Tibial artery (tissue), 4 donors: Measurements from ENCODE around the gene SNAPC4.

Source experiments
- DNase-seq, 2 donors: peaks; one replicate each; pipeline ENCODE4 v3.0.0-alpha.2; 2019
- H3K27ac ChIP-seq, 2 donors: fragments of 200-600 bp; sonication (generic) in 1 of 2; 1 replicate in 1 of 2; 2 replicates in 1 of 2; pipeline ENCODE4 v1.5.1; 2018 to 2019; ENCODE audit warnings: mild to moderate bottlenecking in 1 of 2
- H3K27me3 ChIP-seq, 2 donors: fragments of 200-600 bp; sonication (generic) in 1 of 2; one replicate each; pipeline versions ENCODE4 v1.5.1 to v1.6.0; 2016 to 2019
- H3K36me3 ChIP-seq, 3 donors: fragments of 200-600 bp; sonication (generic) in 2 of 3; one replicate each; pipeline ENCODE4 v1.5.1; 2016 to 2019; ENCODE audit warnings: mild to moderate bottlenecking in 2 of 3
- H3K4me1 ChIP-seq, 4 donors: fragments of 200-600 bp; sonication (generic) in 2 of 4; 1 replicate in 3 of 4; 2 replicates in 1 of 4; pipeline ENCODE4 v1.5.1; 2016 to 2019
- H3K4me3 ChIP-seq, 2 donors: fragments of 200-600 bp; sonication (generic) in 1 of 2; 1 replicate in 1 of 2; 2 replicates in 1 of 2; pipeline ENCODE4 v1.5.1; 2018 to 2019; ENCODE audit warnings: mild to moderate bottlenecking in 2 of 2
- H3K9me3 ChIP-seq, 3 donors: fragments of 200-600 bp; sonication (generic) in 1 of 3; one replicate each; pipeline ENCODE4 v1.5.1; 2016 to 2019
- intact Hi-C: fragments of 100-400 bp; cut with DNase I; formaldehyde crosslinking; loops from one replicate; pipeline ENCODE4 v1.15.0; 2023; ENCODE audit warnings: low total_unique reads
- TF ChIP-seq, protein P1 (sequence below), 2 experiments: fragments of 200-600 bp in 1 of 2; fragments of 450-650 bp in 1 of 2; IDR thresholded peaks; one replicate each; pipeline ENCODE4 v1.5.1; 2017 to 2019; ENCODE audit warnings: antibody characterized with exemption in 2 of 2, mild to moderate bottlenecking in 1 of 2, moderate library complexity in 1 of 2

The SNAPC4 gene, protein sequence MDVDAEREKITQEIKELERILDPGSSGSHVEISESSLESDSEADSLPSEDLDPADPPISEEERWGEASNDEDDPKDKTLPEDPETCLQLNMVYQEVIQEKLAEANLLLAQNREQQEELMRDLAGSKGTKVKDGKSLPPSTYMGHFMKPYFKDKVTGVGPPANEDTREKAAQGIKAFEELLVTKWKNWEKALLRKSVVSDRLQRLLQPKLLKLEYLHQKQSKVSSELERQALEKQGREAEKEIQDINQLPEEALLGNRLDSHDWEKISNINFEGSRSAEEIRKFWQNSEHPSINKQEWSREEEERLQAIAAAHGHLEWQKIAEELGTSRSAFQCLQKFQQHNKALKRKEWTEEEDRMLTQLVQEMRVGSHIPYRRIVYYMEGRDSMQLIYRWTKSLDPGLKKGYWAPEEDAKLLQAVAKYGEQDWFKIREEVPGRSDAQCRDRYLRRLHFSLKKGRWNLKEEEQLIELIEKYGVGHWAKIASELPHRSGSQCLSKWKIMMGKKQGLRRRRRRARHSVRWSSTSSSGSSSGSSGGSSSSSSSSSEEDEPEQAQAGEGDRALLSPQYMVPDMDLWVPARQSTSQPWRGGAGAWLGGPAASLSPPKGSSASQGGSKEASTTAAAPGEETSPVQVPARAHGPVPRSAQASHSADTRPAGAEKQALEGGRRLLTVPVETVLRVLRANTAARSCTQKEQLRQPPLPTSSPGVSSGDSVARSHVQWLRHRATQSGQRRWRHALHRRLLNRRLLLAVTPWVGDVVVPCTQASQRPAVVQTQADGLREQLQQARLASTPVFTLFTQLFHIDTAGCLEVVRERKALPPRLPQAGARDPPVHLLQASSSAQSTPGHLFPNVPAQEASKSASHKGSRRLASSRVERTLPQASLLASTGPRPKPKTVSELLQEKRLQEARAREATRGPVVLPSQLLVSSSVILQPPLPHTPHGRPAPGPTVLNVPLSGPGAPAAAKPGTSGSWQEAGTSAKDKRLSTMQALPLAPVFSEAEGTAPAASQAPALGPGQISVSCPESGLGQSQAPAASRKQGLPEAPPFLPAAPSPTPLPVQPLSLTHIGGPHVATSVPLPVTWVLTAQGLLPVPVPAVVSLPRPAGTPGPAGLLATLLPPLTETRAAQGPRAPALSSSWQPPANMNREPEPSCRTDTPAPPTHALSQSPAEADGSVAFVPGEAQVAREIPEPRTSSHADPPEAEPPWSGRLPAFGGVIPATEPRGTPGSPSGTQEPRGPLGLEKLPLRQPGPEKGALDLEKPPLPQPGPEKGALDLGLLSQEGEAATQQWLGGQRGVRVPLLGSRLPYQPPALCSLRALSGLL (N-terminal part only)

DNA sequence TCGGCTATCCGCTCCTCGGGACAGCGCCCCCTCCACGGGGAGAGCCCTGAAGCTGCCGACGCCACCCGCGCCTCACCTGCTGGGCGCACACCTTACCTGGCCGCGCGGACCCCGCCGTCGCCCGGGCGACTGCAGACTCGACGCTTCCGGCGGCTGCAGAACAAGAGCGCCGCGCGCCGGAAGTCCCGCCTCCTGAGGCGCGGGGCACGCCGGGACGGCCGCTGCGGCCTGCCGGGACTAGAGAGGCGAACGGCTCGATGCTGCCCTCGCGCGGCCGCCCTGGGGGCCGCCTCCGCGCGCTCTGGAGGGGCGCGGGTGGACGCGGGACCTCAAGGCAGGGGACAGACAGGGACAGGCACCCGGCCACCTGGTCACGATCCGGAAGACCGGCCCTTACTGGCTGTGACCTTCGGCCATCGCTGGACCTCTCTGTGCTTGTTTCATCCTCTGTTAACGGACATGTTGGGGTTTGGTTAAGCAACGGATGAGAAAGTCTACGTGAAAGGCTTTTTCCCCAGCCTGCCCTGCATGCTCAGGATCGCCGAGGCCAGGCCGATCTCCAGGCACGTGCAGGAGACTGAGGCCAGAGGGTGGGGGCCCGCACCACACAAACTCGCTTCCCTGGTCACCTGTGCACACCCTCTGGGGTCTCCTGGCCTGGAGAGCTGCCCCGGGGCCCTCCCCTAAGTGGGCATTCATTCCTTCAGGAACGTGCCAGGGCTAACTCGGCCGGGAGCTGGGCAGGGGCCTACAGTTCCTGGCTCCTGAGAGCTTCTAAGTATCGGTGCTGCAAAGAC, at the start of gene SNAPC4:
Gene SNAPC4, minus strand, starts transcription at position 133 of the 797 bp plus-strand sequence. CDS start 1,742 bp downstream, outside the sequence.
- intact Hi-C loops, result no loop called here
- Histone ChIP-seq H3K27ac (peak within 1 kb of the TSS; percentile 54 to 63), H3K9me3 (no peaks in the 10 kb centered on the region), H3K27me3 (no peaks in the 10 kb centered on the region), H3K4me3 (peak within 1 kb of the TSS; percentile 77 to 92), H3K36me3 (peaks cover 23 to 63% (median 47%) of the 10 kb centered on the region in 3 donors), H3K4me1 (peaks cover 0 to 26% (median 20%) of the 10 kb centered on the region in 4 donors)
- TF ChIP-seq, protein P1, sequence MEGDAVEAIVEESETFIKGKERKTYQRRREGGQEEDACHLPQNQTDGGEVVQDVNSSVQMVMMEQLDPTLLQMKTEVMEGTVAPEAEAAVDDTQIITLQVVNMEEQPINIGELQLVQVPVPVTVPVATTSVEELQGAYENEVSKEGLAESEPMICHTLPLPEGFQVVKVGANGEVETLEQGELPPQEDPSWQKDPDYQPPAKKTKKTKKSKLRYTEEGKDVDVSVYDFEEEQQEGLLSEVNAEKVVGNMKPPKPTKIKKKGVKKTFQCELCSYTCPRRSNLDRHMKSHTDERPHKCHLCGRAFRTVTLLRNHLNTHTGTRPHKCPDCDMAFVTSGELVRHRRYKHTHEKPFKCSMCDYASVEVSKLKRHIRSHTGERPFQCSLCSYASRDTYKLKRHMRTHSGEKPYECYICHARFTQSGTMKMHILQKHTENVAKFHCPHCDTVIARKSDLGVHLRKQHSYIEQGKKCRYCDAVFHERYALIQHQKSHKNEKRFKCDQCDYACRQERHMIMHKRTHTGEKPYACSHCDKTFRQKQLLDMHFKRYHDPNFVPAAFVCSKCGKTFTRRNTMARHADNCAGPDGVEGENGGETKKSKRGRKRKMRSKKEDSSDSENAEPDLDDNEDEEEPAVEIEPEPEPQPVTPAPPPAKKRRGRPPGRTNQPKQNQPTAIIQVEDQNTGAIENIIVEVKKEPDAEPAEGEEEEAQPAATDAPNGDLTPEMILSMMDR (IDR thresholded peaks at IDR 0.05), result peak; percentile 94 to 98
- peak; percentile 77 to 89 for DNase-seq

DNA sequence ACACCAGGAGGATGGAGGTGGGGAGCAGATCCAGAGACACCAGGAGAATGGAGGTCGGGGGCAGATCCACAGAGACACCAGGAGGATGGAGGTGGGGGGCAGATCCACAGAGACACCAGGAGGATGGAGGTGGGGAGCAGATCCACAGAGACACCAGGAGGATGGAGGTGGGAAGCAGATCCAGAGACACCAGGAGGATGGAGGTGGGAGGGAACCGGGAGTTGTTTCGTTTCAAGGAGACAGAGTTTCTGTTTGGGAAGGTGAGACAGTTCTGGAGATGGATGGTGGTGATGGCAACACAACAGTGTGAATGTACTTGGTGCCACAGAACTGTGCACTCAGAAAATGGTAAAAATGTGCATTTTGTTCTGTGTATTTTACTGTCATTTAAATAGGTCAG, 48.7 kb upstream of the SNAPC4 start:
- no peaks in the 10 kb centered on the region for H3K9me3 ChIP-seq
- peaks cover 73 to 100% (median 90%) of the 10 kb centered on the region in 3 donors for H3K36me3 ChIP-seq
- DNase-seq, result no peak
- intact Hi-C loops, result no loop called here
- H3K4me3 ChIP-seq, result no peak overlapping the region
- H3K4me1 ChIP-seq, result no peaks in the 10 kb centered on the region
- H3K27me3 ChIP-seq, result no peaks in the 10 kb centered on the region
- no peak overlapping the region for H3K27ac ChIP-seq
- TF ChIP-seq, protein P1 (IDR thresholded peaks at IDR 0.05), result no peak

DNA sequence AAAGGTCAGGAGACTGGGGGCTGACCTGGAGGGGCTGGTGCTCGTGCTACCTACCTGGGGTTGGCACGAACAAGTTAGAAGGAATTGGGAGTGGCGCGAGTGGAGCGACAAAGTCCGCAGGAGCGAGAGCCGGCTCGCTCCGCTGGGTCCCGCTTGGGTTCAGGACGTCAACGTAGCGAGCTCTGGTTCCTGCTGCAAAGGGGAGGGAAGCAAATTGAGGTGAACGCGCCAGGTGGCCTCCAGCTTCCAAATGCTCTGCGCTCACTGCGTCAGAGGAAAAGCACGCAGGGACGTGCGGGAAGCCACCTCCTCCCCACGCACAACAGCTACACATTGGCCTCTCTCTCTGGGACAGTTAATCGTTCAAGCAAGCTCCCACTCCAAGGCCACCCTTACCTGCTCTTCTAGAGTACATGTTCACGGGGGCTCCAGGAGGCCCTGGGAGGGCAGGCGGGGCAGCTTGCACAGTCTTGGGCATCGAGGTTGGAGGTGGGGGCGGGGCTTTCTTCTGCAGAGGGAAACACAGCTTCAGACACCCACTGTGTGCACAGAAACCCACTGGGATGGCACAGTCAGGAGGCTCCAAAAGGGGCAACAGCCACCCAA, 47.3 kb upstream of the SNAPC4 start:
- intact Hi-C loops, result no loop called here
- TF ChIP-seq, protein P1 (IDR thresholded peaks at IDR 0.05), result no peak
- no peaks in the 10 kb centered on the region for H3K4me1 ChIP-seq
- H3K4me3 ChIP-seq, result no peak overlapping the region
- H3K27ac ChIP-seq, result no peak overlapping the region
- H3K36me3 ChIP-seq, result peaks cover 86 to 100% (median 97%) of the 10 kb centered on the region in 3 donors
- no peaks in the 10 kb centered on the region for H3K9me3 ChIP-seq
- no peak for DNase-seq
- no peaks in the 10 kb centered on the region for H3K27me3 ChIP-seq

DNA sequence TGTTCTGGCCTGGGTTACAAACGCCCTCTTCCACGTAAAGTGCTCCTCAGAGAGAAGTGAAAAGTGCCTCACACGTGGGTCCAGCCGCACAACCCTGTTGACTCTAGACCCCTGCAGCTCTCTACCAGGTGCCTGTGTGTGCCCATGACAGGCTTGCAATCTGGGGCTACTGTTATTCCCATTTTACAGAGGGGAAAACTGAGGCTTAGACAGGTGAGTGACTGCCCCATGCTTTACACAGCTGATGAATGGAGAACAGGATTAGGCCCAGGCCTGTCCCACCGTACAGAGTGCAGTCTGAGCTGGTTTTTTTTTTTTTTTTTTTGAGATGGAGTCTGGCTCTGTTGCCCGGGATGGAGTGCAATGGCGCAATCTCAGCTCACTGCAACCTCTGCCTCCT, 45.8 kb upstream of the SNAPC4 start:
- TF ChIP-seq, protein P1 (IDR thresholded peaks at IDR 0.05), result no peak
- H3K36me3 ChIP-seq, result peaks cover 86 to 100% (median 99%) of the 10 kb centered on the region in 3 donors
- intact Hi-C loops, result no loop called here

More for the DNA sequence above, 45.8 kb upstream of the SNAPC4 start:
- no peak overlapping the region for H3K4me3 ChIP-seq
- no peak overlapping the region for H3K27ac ChIP-seq
- no peak for DNase-seq
- no peaks in the 10 kb centered on the region for H3K27me3 ChIP-seq
- H3K4me1 ChIP-seq, result no peaks in the 10 kb centered on the region
- no peaks in the 10 kb centered on the region for H3K9me3 ChIP-seq
